ENCODE data around the gene SPATA2. TPM values are rescaled to one million over a fixed set of nuclear protein-coding genes. Genes with fewer than 3 reads are reported as not detected.
"Not testable (repeated sequence)": the region's sequence is repeated elsewhere in the genome, so short reads cannot be mapped to it uniquely, and the experiment has no call there.

The SPATA2 gene
- polyA plus RNA-seq, 2 of the 4 experiments (the other 2 are of a cell fraction) = 4.7 to 5.1 TPM

DNA sequence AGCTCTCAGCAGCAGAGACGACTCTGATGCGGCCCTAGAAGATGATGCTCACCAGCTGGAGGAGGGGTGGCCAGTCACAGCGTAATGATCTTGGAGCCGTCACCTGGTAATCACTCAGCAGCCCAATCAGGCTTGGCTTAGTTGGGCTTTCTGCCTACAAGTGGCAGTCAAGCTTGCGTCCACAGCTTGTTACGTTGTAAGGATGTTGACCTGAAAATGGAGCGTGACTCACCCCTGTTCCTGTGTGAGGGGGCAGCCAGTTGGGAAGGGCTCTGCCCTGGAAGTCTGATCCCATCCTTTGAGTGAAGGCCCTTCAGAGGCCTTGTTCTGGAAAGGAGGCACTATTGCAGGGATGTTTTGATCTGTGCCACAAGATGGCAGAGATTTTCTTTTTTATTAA lies 49.8 kb downstream of the SPATA2 start:
- Histone ChIP-seq H3K4me2 (no peak overlapping the region), H3K4me3 (no peak overlapping the region), H3K9me3 (no peaks in the 10 kb centered on the region), H3K4me1 (no peaks in the 10 kb centered on the region; the same call in 2 of the 3 replicates), H3K27ac (no peak overlapping the region)
- no peak for TF ChIP-seq EP300 (IDR thresholded peaks at IDR 0.05)
- TF ChIP-seq, protein P1, sequence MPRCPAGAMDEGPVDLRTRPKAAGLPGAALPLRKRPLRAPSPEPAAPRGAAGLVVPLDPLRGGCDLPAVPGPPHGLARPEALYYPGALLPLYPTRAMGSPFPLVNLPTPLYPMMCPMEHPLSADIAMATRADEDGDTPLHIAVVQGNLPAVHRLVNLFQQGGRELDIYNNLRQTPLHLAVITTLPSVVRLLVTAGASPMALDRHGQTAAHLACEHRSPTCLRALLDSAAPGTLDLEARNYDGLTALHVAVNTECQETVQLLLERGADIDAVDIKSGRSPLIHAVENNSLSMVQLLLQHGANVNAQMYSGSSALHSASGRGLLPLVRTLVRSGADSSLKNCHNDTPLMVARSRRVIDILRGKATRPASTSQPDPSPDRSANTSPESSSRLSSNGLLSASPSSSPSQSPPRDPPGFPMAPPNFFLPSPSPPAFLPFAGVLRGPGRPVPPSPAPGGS (IDR thresholded peaks at IDR 0.05) = no peak
- TF ChIP-seq FOXS1 (CRISPR knock-in tag; IDR thresholded peaks at IDR 0.05) = no peak
- TF ChIP-seq POLR2A (IDR thresholded peaks at IDR 0.05; ENCODE audit: low read length) = no peak
- no peak for TF ChIP-seq JUN (IDR thresholded peaks at IDR 0.05)
- no peak for TF ChIP-seq EHF (CRISPR knock-in tag; IDR thresholded peaks at IDR 0.05)
- TF ChIP-seq, protein P2, sequence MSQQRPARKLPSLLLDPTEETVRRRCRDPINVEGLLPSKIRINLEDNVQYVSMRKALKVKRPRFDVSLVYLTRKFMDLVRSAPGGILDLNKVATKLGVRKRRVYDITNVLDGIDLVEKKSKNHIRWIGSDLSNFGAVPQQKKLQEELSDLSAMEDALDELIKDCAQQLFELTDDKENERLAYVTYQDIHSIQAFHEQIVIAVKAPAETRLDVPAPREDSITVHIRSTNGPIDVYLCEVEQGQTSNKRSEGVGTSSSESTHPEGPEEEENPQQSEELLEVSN (IDR thresholded peaks at IDR 0.05; ENCODE audit: borderline replicate concordance, low read depth) = no peak
- TF ChIP-seq HEYL (CRISPR knock-in tag; IDR thresholded peaks at IDR 0.05) = no peak
- TF ChIP-seq, protein P3, sequence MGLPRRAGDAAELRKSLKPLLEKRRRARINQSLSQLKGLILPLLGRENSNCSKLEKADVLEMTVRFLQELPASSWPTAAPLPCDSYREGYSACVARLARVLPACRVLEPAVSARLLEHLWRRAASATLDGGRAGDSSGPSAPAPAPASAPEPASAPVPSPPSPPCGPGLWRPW (IDR thresholded peaks at IDR 0.05) = no peak
- TF ChIP-seq CHD2 (IDR thresholded peaks at IDR 0.05; ENCODE audit: low read length, partially characterized antibody) = no peak
- TF ChIP-seq ESRRA (IDR thresholded peaks at IDR 0.05; ENCODE audit: borderline replicate concordance, low read length) = no peak
- TF ChIP-seq, protein P4, sequence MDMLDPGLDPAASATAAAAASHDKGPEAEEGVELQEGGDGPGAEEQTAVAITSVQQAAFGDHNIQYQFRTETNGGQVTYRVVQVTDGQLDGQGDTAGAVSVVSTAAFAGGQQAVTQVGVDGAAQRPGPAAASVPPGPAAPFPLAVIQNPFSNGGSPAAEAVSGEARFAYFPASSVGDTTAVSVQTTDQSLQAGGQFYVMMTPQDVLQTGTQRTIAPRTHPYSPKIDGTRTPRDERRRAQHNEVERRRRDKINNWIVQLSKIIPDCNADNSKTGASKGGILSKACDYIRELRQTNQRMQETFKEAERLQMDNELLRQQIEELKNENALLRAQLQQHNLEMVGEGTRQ (IDR thresholded peaks at IDR 0.05) = no peak
- TF ChIP-seq FOSL2 (IDR thresholded peaks at IDR 0.05) = no peak
- no peak for TF ChIP-seq FOSL2 (CRISPR knock-in tag; IDR thresholded peaks at IDR 0.05)
- no peak for TF ChIP-seq TP53 (CRISPR knock-in tag; IDR thresholded peaks at IDR 0.05)
- no peak for TF ChIP-seq RAD21 (conservative IDR thresholded peaks at IDR 0.05 in 1 of 2, IDR thresholded peaks at IDR 0.05 in 1 of 2)
- no peak for TF ChIP-seq TFCP2L1 (CRISPR knock-in tag; IDR thresholded peaks at IDR 0.05)
- no peak for TF ChIP-seq HOXA7 (CRISPR knock-in tag; IDR thresholded peaks at IDR 0.05)
- TF ChIP-seq NPAS2 (CRISPR knock-in tag; IDR thresholded peaks at IDR 0.05; ENCODE audit: borderline replicate concordance) = no peak
- no peak for TF ChIP-seq FOSB (CRISPR knock-in tag; IDR thresholded peaks at IDR 0.05)
- ChIA-PET POLR2A (no interaction called here), CTCF (interaction anchor here (0.7 to 1.6 kb wide), 4 partner anchors 9 to 255 kb away, joined by 3 to 5 read pairs (median 4); no protein-coding TSS in a partner anchor)
- ATAC-seq (no peak), FAIRE-seq (no peak), DNase-seq (ENCODE audit: low read depth in 1 of 2, low spot score in 1 of 2) (no peak)
- 96% methylated on average over 7 of the region's 7 CpGs for WGBS (ENCODE audit: missing lambda C conversion rate)

DNA sequence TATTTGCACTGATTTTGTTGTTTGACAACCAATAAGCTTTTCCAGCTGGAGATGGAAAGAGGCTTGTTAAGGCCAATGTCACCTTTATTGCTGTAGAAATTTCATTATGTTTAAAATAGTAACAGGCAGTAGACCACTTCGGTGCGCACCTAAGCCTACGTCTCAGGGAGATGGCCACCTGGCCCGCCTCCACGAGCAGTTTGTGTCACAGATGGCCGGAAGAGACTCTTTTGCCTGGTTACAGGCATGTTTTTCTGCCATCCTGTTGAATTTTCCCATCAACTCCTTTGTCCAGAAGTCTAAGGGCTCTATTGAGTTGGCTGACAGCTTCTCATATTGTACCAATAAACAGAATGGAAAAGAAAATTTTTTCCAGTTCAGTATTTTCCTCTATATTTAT lies 51.7 kb downstream of the SPATA2 start:
- no peak overlapping the region for H3K27ac ChIP-seq
- H3K9me3 ChIP-seq = no peaks in the 10 kb centered on the region
- no peak overlapping the region for H3K4me2 ChIP-seq
- DNase-seq (ENCODE audit: low read depth in 1 of 2, low spot score in 1 of 2) = no peak
- ChIA-PET POLR2A (no interaction called here), CTCF (interaction anchor here (0.6 to 2.6 kb wide), 2 partner anchors 25 to 561 kb away, joined by 3 to 8 read pairs; no protein-coding TSS in a partner anchor)
- no peak for TF ChIP-seq NR3C1 (IDR thresholded peaks at IDR 0.05)
- ATAC-seq = no peak
- 95% methylated on average over 6 of the region's 6 CpGs for whole genome bisulfite sequencing (ENCODE audit: missing lambda C conversion rate)
- H3K4me3 ChIP-seq = no peak overlapping the region
- H3K4me1 ChIP-seq = peaks cover 6% of the 10 kb centered on the region; the same call in 1 of the 3 replicates
- no peak for FAIRE-seq

DNA sequence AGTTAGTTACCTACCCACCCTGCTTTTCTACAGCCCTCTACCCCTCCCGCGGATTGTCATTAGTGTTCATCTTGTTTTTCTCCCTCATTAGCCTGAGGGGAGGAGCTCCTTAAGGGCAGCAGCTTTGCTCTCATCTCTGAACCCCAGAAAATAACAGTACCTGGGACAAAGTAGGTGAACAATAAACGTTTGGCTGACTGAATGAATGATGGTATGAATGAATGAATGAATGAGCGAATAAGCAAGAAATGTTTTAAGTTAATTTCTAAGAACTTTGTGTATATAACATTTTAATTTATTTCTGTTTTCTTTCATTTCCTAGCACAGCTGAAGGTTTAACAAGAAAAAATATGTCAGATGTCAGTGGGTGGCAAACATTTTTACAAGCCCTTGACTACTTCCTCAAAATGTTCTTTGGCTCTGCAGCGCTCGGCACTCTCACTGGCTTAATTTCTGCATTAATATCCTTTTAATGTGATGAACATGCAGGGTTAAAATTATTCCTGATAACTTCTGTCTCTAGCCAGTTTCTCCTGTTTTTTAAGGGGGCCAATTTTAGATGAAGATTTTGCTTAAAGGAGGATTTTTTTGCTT lies 52.6 kb downstream of the SPATA2 start:
- ChIA-PET POLR2A (no interaction called here), CTCF (interaction anchor here (0.6 to 2.6 kb wide), 3 partner anchors 17 to 259 kb away, joined by 3 to 10 read pairs (median 8); no protein-coding TSS in a partner anchor)
- no peak overlapping the region for H3K4me3 ChIP-seq
- H3K4me2 ChIP-seq = no peak overlapping the region
- DNase-seq (ENCODE audit: low read depth in 1 of 2, low spot score in 1 of 2) = no peak
- 86% methylated on average over 6 of the region's 6 CpGs for WGBS (ENCODE audit: missing lambda C conversion rate)
- FAIRE-seq = no peak
- peaks cover 6% of the 10 kb centered on the region; the same call in 1 of the 3 replicates for H3K4me1 ChIP-seq
- no peaks in the 10 kb centered on the region for H3K9me3 ChIP-seq
- H3K27ac ChIP-seq = no peak overlapping the region
- TF ChIP-seq BHLHE40 (IDR thresholded peaks at IDR 0.05; ENCODE audit: low read depth, low read length) = no peak
- TF ChIP-seq JUN (IDR thresholded peaks at IDR 0.05) = no peak
- TF ChIP-seq JUNB (IDR thresholded peaks at IDR 0.05) = no peak
- TF ChIP-seq MYC (IDR thresholded peaks at IDR 0.05; ENCODE audit: borderline replicate concordance, low read length) = no peak
- TF ChIP-seq NPAS2 (CRISPR knock-in tag; IDR thresholded peaks at IDR 0.05; ENCODE audit: borderline replicate concordance) = no peak
- ATAC-seq = no peak

DNA sequence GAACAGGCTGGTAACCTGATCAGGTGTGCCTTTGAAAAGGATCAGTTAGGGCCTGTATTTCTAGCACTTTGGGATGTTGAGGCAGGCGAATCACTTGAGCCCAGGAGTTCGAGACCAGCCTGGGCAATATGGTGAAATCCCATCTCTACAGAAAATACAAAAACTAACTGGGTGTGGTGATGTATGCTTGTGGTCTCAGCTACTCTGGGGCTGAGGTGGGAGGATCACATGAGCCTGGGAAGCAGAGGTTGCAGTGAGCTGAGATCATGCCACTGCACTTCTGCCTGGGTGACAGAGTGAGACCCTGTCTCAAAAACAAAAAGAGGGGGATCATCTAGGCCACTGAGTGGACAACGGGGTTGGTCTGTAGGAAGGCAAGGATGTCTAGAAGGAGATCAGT lies 54.1 kb downstream of the SPATA2 start:
- POLR2A ChIA-PET; DNase-seq (ENCODE audit: low read depth in 1 of 2, low spot score in 1 of 2); H3K27ac ChIP-seq; FAIRE-seq; H3K4me3 ChIP-seq; H3K9me3 ChIP-seq; ATAC-seq; H3K4me2 ChIP-seq; H3K4me1 ChIP-seq: not testable (repeated sequence)
- WGBS (ENCODE audit: missing lambda C conversion rate) = 87% methylated on average over 3 of the region's 3 CpGs
- CTCF ChIA-PET = interaction anchor here (1.1 to 2.3 kb wide), 4 partner anchors 13 to 320 kb away, joined by 3 to 10 read pairs (median 4); no protein-coding TSS in a partner anchor
